Fibroblast of villous mesenchyme (primary cell): ENCODE measurements around the gene ZNF462. TPM values are rescaled to one million over a fixed set of nuclear protein-coding genes. Genes with fewer than 3 reads are reported as not detected.

Experiments used
- DNase-seq: peaks from one replicate; pipeline ENCODE4 v3.0.0-alpha.2; 2010; ENCODE audit warnings: low read depth
- H3K4me3 ChIP-seq: 2 replicates; pipeline ENCODE4 v1.5.1; 2011; ENCODE audit warnings: low read depth, mild to moderate bottlenecking, low read length
- total RNA-seq: library from RNA; depleted of rRNA; stranded (reverse); fragments of >200 nt; gene quantifications from 2 replicates; pipeline ENCODE4 v1.2.3, GENCODE V29; 2012
- TF ChIP-seq, protein P1 (sequence below): IDR thresholded peaks from 2 replicates; pipeline ENCODE4 v1.5.1; 2012; ENCODE audit warnings: low read depth, mild to moderate bottlenecking, low read length; ENCODE audit not compliant: insufficient read depth

The ZNF462 gene, protein sequence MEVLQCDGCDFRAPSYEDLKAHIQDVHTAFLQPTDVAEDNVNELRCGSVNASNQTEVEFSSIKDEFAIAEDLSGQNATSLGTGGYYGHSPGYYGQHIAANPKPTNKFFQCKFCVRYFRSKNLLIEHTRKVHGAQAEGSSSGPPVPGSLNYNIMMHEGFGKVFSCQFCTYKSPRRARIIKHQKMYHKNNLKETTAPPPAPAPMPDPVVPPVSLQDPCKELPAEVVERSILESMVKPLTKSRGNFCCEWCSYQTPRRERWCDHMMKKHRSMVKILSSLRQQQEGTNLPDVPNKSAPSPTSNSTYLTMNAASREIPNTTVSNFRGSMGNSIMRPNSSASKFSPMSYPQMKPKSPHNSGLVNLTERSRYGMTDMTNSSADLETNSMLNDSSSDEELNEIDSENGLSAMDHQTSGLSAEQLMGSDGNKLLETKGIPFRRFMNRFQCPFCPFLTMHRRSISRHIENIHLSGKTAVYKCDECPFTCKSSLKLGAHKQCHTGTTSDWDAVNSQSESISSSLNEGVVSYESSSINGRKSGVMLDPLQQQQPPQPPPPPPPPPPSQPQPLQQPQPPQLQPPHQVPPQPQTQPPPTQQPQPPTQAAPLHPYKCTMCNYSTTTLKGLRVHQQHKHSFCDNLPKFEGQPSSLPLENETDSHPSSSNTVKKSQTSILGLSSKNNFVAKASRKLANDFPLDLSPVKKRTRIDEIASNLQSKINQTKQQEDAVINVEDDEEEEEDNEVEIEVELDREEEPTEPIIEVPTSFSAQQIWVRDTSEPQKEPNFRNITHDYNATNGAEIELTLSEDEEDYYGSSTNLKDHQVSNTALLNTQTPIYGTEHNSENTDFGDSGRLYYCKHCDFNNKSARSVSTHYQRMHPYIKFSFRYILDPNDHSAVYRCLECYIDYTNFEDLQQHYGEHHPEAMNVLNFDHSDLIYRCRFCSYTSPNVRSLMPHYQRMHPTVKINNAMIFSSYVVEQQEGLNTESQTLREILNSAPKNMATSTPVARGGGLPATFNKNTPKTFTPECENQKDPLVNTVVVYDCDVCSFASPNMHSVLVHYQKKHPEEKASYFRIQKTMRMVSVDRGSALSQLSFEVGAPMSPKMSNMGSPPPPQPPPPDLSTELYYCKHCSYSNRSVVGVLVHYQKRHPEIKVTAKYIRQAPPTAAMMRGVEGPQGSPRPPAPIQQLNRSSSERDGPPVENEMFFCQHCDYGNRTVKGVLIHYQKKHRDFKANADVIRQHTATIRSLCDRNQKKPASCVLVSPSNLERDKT (N-terminal part only)
- 16.4 and 32.4 TPM in 2 replicates for total RNA-seq

DNA sequence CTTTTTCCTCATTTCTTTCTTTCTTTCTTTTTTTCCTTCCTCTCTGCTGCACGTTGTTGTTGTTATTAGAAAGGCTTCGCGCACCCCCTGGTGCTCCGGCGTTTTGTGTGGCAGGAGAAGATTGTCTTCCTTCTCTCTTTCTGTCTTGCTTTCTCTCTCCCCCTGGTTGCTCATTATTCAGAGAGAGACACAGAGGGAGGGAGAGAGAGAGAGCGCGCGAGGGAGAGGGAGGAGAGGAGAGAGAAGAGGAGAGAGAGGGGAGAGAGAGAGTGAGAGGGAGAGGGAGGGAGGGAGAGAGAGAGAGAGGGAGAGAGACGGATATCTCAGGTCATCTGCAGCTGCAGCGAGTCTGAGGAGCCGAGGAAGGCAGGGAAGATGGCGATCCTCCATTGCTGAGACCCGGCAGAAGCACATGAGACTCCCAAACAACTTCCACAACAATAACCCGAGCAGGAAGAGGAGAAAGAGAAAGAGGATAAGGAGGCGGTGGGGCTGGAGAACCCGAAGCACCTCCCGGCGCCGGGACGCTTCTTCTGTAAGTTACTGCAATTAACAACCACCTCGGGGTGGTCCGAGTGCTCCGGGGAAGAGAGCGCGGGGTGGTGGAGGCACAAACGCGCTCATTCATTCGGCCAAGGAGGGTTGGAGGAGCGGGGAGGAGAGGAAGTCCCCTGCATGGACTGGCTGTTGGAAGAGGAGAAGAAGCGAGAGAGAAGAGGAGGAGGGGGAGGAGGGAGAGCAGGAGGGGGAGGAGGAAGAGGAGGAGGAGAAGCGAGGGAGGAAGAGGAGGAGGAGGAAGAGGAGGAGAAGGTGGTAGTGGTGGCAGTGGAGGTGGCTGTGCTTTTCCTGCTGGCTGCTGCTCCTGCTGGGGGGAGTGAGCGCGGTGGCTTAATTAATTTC, at the start of gene ZNF462:
ZNF462 (plus strand) TSS at position 346 of the 900 bp plus-strand sequence. CDS start 60,218 bp downstream, outside the sequence.
- H3K4me3 ChIP-seq: peak within 1 kb of the TSS; percentile 85
- peak; percentile 80 for DNase-seq
- TF ChIP-seq, protein P1, sequence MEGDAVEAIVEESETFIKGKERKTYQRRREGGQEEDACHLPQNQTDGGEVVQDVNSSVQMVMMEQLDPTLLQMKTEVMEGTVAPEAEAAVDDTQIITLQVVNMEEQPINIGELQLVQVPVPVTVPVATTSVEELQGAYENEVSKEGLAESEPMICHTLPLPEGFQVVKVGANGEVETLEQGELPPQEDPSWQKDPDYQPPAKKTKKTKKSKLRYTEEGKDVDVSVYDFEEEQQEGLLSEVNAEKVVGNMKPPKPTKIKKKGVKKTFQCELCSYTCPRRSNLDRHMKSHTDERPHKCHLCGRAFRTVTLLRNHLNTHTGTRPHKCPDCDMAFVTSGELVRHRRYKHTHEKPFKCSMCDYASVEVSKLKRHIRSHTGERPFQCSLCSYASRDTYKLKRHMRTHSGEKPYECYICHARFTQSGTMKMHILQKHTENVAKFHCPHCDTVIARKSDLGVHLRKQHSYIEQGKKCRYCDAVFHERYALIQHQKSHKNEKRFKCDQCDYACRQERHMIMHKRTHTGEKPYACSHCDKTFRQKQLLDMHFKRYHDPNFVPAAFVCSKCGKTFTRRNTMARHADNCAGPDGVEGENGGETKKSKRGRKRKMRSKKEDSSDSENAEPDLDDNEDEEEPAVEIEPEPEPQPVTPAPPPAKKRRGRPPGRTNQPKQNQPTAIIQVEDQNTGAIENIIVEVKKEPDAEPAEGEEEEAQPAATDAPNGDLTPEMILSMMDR: peak; percentile 49

DNA sequence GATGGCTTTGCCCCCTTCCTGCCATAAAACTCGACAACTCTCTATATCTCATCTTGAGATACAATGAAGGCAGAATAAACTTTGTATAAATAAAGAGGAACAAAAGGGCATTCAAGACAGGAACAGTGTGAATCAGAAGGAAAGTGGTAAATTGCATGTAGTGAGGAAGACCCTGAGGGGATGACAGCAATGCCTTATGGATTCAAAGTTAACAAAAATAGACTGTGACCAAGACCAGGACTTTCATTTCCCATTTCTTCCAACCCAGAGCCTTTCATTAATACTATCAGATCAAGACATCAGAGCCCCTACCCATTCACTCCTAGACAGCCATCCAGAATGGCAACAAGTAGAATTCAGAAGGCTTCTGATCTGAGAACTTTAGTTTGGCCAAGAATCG, 46.4 kb upstream of the ZNF462 start:
- TF ChIP-seq, protein P1: no peak
- DNase-seq: no peak
- H3K4me3 ChIP-seq: no peak overlapping the region

DNA sequence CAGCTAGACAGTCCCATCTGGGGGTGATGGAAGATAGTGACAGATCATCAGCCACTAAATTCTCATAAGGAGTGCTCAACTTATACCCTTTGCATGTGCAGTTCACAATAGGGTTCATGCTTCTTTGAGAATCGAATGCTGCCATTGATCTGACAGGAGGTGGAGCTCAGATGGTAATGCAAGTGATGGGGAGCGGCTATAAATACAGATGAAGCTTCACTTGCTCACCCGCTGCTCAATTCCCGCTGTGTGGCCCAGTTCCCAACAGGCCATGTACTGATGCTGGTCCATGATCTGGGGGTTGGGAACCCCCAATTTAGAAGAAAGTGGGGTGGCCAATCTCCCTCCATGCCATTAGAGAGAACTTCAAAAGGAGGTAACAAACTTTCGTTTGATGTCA, 44.9 kb upstream of the ZNF462 start:
- DNase-seq: no peak
- TF ChIP-seq, protein P1: no peak
- no peak overlapping the region for H3K4me3 ChIP-seq

DNA sequence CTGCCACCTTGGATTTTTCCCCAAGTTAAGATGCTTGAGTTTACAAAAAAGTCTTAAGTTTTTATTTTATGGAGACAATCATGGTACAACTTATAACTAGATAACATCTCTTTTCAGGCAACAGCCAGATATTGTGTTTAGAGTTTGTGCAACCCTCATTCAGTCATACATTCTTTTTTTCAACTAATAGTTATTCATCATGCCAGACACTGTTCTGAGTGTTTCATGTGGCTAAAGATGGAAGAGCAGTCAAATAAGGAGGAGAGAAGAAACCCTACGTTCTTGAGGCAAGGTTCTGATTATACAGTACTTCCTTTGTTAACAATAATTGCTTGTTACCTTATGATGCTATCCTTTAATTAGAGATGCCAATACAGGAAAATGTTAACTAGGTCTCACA, 42.1 kb upstream of the ZNF462 start:
- TF ChIP-seq, protein P1: no peak

DNA sequence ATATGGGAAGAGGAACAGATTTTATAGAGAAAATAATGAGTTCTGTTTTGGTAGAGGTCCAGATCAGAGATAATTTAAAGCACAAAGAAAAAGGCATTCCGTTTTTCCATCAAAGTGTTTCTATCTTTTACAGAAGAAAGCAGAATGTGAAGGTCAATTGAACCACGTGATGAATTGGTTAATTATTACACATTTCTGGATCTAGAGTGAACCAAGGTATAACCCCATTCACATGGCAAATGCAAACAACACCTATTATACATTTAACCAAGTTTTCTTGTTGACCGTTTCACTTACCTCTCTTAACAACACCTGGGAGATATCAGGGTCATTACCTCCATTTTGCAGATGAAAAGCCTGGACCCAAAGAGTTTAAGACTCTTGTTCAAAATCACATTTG, 34.9 kb upstream of the ZNF462 start:
- TF ChIP-seq, protein P1: no peak
- DNase-seq: no peak

More for the DNA sequence above, 42.1 kb upstream of the ZNF462 start:
- no peak overlapping the region for H3K4me3 ChIP-seq
- DNase-seq: peak; percentile 12

More for the DNA sequence above, 34.9 kb upstream of the ZNF462 start:
- H3K4me3 ChIP-seq: no peak overlapping the region
